Activated T-cell treated with anti-CD3 and anti-CD28 coated beads, Interleukin-2, amount 50 U/mL, for 48 hours (primary cell): ENCODE data around the gene ZNF865.

Source experiments
- DNase-seq, 2 experiments: peaks; one replicate each; pipeline ENCODE4 v3.0.0-alpha.2; 2020

Gene ZNF865

GRCh38 chr19:55588738-55589137 is 16.7 kb upstream of the ZNF865 start:
- no peak for DNase-seq

GRCh38 chr19:55590109-55590508 is 15.3 kb upstream of the ZNF865 start:
- DNase-seq = no peak

GRCh38 chr19:55590617-55591016 is 14.8 kb upstream of the ZNF865 start:
- DNase-seq = peak; percentile 43 to 55

DNA sequence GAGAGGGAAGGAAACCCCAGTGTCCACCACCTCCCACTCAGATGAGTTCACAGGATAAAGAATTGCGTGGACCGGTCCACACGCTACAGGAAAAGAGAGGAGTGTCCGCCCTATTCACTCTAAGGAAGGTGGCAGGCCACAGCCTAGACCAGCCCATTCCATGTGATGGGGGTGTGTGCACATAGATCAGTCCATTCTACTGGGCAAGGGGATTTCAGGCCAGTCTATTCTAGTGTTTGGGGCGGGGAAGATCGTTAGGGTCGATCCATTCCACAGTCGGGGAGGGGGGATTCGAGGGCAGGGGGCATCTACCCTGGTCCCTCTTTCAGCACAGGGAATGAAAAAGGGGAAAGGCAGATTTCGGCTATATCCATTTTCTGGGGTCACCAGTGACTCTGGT is 13.9 kb upstream of the ZNF865 start:
- DNase-seq = no peak

GRCh38 chr19:55592391-55593090 is 12.9 kb upstream of the ZNF865 start:
- DNase-seq = no peak

- DNase-seq = no peak
Observed at GRCh38 chr19:55593096-55593772, 12.2 kb upstream of the ZNF865 start.

GRCh38 chr19:55594996-55595545 is 10.4 kb upstream of the ZNF865 start:
- DNase-seq = no peak

DNA sequence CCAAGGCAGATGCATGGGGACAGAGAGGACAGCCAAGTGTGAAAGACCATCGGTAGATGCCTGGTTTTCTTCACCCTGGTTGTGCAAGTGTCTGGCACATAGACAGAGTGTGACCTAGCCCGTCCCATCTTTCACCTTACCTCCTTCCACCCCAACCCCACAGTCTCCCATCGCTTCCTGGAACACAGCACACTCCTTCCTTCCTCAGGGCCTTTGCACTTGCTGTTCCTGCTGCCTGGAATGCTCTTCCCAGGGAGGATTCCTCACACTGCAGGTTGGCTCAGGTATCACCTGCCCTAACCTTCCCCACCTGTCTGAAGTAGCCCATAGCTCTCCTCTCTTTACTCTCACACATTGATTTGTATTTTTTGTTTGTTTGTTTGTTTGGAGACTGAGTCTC is 9.1 kb upstream of the ZNF865 start:
- DNase-seq = no peak

- no peak for DNase-seq
Observed at GRCh38 chr19:55597501-55597921, 7.9 kb upstream of the ZNF865 start.

- no peak for DNase-seq
Observed at GRCh38 chr19:55598034-55598433, 7.4 kb upstream of the ZNF865 start.

GRCh38 chr19:55598719-55599467 is 6.6 kb upstream of the ZNF865 start:
- peak; percentile 98 for DNase-seq

- DNase-seq = peak; percentile 97 to 99
Observed at GRCh38 chr19:55599468-55599841, 6.0 kb upstream of the ZNF865 start, which contains the start of gene FIZ1. TSS of gene FIZ1 (minus strand) at chr19:55599517. CDS start at chr19:55597865, 1,652 bp downstream.

DNA sequence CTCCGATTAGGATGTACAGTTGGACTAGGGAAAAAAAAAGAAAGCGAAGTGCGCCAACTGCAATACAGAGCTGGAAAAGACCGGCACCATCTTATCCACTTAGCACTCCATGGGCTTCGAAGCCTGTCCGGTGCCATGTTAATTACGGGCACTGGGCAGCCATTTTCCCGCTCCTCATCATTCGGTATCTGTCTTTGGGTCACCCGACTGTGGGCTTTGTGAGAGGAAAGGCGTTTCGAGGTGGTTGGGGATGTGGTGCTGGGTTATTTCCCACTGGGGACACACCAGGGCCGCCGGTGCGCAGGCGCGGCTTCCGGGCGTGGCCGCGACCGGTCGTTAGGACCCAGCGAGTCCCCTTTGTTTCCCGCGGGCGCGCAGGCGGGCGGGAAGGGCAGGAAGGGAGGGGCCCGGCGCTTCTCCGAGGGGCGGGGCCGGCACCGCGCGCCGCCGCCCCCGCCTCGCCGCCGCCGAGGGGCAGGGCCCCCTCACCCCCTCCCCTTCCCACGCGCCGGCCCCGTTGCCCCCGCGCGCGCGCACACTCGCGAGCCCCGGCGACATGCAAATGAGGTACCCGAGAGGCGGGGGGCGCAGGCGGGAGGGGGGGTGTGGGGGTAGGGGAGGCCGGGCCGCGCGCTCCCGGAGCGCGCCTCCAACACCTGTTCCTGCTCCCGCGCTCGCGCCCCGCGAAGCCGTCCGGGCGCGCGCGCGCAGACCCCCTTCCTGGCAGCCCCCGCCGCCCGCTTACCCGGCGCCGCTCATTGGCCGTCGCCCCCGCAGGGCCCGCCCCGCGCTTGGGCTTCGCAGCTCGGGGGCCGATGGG is 5.4 kb upstream of the ZNF865 start, which contains the start of gene ZNF524:
TSS of gene ZNF524 (plus strand) at position 447 of the 820 bp plus-strand sequence. CDS start 1,825 bp downstream, outside the sequence.
- peak; percentile 89 to 92 for DNase-seq

DNA sequence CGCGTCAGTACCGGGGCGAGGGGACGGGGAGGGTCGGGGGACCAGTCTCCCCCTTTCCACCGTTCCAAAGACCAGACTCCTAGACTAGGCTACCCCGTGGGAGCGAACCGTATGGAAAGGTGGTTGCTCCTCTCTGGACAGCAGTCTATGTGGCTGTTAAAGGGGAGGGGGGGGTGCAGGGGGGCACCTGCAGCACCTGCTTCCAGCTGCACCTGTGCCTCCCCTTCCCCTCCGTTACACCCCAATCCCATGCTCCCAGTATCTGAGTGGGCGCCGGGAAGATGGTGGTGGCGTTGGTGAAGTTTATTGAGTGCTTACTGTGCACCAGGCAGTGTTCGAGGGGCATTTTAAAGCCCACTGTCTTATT is 4.8 kb upstream of the ZNF865 start:
- DNase-seq = no peak

DNA sequence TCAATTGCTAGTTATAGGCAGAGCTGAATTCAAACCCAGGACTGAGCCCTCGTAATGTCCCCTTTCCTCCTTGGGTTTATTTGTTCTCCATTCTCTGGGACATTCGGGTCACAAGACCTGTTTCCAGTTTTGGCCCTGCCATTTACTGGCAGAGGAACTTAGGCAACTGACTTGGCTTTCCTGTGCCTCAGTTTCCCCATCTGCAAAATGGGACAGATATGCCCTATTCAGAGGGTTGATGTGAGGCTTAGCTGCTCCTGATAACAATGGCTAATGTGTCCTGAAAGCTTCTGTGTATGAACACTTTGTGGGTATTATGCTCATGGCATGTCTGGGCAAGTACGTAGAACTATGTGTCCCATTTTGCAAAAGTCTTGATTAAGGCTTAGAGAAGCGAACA is 4.4 kb upstream of the ZNF865 start:
- no peak for DNase-seq

DNA sequence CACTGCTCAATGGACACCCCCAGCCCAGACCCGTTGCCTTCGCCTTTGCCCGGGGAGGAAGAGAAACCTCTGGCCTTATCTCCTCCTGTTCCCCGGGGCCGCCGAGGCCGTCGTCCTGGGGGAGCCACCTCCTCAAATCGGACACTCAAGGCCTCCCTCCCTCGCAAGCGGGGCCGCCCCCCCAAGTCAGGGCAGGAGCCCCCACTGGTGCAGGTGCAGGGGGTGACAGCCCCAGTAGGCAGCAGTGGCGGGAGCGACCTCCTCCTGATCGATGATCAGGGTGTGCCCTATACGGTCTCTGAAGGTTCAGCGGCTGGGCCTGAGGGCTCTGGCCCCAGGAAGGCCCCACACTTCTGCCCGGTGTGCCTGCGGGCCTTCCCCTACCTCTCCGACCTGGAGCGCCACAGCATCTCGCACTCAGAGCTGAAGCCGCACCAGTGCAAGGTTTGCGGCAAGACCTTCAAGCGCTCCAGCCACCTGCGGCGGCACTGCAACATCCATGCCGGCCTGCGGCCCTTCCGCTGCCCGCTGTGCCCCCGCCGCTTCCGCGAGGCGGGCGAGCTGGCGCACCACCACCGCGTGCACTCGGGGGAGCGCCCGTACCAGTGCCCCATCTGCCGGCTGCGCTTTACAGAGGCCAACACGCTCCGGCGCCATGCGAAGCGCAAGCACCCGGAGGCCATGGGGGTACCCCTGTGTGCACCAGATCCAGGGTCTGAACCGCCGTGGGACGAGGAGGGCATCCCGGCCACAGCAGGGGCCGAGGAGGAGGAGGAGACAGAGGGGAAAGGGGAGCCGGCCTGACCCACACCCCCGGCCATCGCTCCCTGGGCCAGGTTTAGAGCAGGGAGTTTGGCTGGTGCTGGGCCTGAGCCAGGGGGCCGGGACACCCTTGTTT is 3.1 kb upstream of the ZNF865 start:
- no peak for DNase-seq

DNA sequence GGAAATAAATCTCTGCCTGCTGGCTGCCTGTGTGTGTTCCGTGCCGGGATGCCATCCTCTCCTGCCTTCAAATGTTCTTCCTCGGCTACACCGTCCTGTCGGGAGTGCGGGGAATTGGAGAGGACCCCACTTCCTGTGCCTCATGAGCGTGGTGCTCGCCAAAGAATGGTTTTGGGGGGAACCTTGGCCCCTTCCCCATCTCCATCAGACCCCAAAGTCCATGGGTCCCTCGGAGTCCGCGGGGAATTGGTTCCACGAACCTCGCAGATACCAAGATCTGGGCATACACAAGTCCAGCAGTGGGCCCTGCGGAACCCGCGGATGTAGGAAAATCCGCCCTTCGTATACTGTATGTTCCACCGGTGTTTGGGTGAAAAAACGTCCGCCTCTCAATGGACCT is 2.3 kb upstream of the ZNF865 start:
- DNase-seq = no peak

DNA sequence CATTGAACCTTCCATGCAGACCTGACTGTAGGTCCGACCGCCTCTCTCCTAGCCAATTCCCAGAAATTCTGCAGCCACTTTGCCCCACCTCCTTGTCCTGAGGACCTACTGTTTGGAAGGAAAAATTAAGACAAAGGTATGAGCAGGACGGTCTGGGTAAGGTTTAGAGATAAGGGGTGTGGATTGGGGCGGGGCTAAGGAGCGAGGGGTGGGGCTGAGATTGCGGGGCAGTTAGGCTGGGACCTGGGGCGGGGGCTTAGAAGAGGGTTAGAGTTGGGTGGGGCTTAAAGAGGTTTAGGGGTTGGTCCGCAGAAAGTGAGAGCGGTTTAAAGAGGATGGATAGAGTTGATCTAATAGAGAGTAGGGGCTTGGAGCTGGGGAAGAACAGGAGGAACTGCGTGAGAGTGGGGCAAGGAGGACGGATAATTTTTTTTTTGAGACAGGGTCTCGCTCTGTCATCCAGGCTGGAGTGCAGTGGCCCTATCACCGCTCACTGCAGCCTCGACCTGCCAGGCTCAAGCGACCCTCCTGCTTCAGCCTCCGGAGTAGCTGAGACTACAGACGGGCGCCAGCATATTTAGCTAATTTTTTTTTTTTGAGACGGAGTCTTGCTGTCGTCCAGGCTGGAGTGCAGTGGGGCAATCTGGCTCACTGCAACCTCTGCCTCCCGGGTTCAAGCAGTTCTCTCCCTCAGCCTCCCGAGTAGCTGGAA is 1.7 kb upstream of the ZNF865 start:
- DNase-seq = no peak

GRCh38 chr19:55605207-55605636 is 225 bp upstream of the ZNF865 start:
- DNase-seq = peak; percentile 98 to 99

DNA sequence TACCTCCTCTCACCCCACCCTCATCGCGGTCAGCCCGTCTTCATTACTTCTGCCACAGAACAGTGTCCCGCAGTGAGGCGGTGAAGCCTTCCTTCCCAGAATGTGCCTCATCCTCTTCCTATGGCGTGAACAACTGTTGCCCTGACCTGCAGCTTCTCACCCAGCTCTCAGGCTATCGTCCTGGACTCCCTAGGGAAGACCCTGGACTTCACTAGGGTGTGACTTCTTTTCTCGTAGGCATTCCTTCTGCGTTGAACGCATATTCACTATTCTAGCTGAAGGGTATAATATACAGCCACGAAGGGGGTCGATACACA is 982 bp downstream of the ZNF865 start:
- no peak for DNase-seq

GRCh38 chr19:55606817-55607216 is 1.4 kb downstream of the ZNF865 start:
- DNase-seq = no peak
